ENCODE results near the gene HNRNPH2. TPM values are rescaled to one million over a fixed set of nuclear protein-coding genes. Genes with fewer than 3 reads are reported as not detected.

The HNRNPH2 gene
- total RNA-seq, result 10 to 100 TPM; 48.5 to 83.9 (median 66.2) TPM

DNA sequence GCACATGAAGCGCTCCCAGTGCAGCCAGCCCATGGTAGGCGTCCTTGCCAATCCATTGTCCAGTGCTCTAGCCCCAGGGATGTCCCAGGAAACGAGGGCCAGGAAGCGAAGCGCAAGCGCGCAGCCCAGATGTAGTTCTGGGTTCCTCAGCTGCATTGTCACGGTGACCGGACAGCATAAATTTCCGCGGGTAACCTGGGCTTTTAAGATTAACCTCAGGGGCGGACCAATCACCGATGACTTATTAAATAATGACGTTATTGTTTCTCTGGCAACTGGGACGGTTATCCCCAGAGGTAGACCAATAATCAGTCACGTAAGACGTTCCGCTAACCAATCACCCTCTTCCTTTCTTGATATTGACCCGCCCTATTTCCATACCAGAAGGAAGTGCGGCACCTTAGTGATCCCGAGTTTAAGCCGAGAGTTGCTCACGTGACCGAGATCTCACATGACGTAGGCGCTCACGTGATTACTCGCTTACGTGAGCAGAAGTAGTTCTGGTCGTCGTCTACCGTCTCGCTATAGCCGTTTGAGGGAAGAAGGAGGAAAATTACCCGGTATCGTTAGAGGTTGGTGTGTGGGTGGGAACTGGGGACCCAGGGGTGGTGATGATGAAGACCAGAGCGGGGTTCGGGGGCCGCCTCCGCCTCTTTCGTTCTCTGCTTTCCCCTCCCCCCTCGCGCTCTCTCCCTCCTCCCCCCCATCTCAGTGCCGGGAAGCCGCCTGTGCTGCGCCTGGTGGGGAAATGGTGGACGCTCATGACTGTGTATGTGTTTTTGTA, at the start of gene HNRNPH2, which contains the start of gene GLA:
HNRNPH2 (plus strand) TSS at position 475 of the 784 bp plus-strand sequence. CDS start 3,767 bp downstream, outside the sequence.
GLA (minus strand) TSS at position 178 of the 784 bp plus-strand sequence; CDS start at position 156, 22 bp downstream.
- intact Hi-C loops (cut with DNase I; ENCODE audit: low total_unique reads), result no loop called here
- DNase-seq (ENCODE audit: low spot score in 2 of 2), result peak; percentile 86 to 96

DNA sequence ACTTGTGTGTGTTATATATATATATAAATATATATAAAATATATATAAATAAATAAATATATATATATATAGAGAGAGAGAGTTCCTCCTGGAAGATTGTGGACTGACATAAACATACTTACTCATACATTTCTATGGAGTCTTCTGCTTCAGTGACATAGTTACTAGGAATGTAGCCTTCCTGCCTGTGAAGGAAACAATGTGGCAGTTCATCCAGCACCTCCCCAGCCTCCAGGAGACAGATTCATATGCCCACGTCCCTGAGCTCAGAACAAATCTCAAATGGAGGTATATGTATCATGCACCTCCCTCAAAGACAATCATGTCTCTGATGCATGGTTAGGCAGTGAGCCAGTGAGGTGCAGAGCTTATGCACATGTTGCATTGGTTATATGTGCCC, 48.1 kb upstream of the HNRNPH2 start:
- TF ChIP-seq POLR2AphosphoS5 (IDR thresholded peaks at IDR 0.05), result no peak
- no peaks in the 10 kb centered on the region for H3K36me3 ChIP-seq
- no peak overlapping the region for H3K27ac ChIP-seq
- DNase-seq (ENCODE audit: low spot score in 2 of 2), result no peak
- no peak overlapping the region for H3K4me3 ChIP-seq
- peaks cover 0 to 57% of the 10 kb centered on the region in 2 donors for H3K27me3 ChIP-seq
- no peaks in the 10 kb centered on the region for H3K9me3 ChIP-seq
- no peaks in the 10 kb centered on the region for H3K4me1 ChIP-seq
- intact Hi-C loops (cut with DNase I; ENCODE audit: low total_unique reads), result no loop called here

More for the DNA sequence above, at the start of gene HNRNPH2, which contains the start of gene GLA:
- Histone ChIP-seq H3K9me3 (no peaks in the 10 kb centered on the region), H3K4me3 (peak within 1 kb of the TSS; percentile 59 to 80 (median 60)), H3K27ac (peak within 1 kb of the TSS; percentile 94 to 97), H3K36me3 (no peaks in the 10 kb centered on the region), H3K4me1 (no peaks in the 10 kb centered on the region), H3K27me3 (peaks cover 0 to 15% of the 10 kb centered on the region in 2 donors)
- TF ChIP-seq POLR2A (IDR thresholded peaks at IDR 0.05), result peak; percentile 78
- TF ChIP-seq, protein P1, sequence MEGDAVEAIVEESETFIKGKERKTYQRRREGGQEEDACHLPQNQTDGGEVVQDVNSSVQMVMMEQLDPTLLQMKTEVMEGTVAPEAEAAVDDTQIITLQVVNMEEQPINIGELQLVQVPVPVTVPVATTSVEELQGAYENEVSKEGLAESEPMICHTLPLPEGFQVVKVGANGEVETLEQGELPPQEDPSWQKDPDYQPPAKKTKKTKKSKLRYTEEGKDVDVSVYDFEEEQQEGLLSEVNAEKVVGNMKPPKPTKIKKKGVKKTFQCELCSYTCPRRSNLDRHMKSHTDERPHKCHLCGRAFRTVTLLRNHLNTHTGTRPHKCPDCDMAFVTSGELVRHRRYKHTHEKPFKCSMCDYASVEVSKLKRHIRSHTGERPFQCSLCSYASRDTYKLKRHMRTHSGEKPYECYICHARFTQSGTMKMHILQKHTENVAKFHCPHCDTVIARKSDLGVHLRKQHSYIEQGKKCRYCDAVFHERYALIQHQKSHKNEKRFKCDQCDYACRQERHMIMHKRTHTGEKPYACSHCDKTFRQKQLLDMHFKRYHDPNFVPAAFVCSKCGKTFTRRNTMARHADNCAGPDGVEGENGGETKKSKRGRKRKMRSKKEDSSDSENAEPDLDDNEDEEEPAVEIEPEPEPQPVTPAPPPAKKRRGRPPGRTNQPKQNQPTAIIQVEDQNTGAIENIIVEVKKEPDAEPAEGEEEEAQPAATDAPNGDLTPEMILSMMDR (IDR thresholded peaks at IDR 0.05), result peak in 2 of 3 donors; percentile 19 to 45
- TF ChIP-seq POLR2AphosphoS5 (IDR thresholded peaks at IDR 0.05), result peak; percentile 90 to 99 (median 98)

- Histone ChIP-seq H3K27ac (no peak overlapping the region), H3K9me3 (no peaks in the 10 kb centered on the region), H3K4me3 (no peak overlapping the region), H3K27me3 (peaks cover 0 to 60% of the 10 kb centered on the region in 2 donors), H3K36me3 (no peaks in the 10 kb centered on the region), H3K4me1 (no peaks in the 10 kb centered on the region)
- TF ChIP-seq, protein P1 (IDR thresholded peaks at IDR 0.05), result no peak
- TF ChIP-seq POLR2AphosphoS5 (IDR thresholded peaks at IDR 0.05), result no peak
- no peak for TF ChIP-seq POLR2A (IDR thresholded peaks at IDR 0.05)
- intact Hi-C loops (cut with DNase I; ENCODE audit: low total_unique reads), result no loop called here
- no peak for DNase-seq (ENCODE audit: low spot score in 2 of 2)
Measured at GRCh38 chrX:101360390-101360789, 47.6 kb upstream of the HNRNPH2 start.

- Histone ChIP-seq H3K27me3 (peaks cover 0 to 53% of the 10 kb centered on the region in 2 donors), H3K9me3 (no peaks in the 10 kb centered on the region), H3K27ac (no peak overlapping the region), H3K36me3 (no peaks in the 10 kb centered on the region), H3K4me1 (no peaks in the 10 kb centered on the region), H3K4me3 (no peak overlapping the region)
- no peak for DNase-seq (ENCODE audit: low spot score in 2 of 2)
- TF ChIP-seq, protein P1 (IDR thresholded peaks at IDR 0.05), result no peak
- TF ChIP-seq POLR2AphosphoS5 (IDR thresholded peaks at IDR 0.05) (no peak), POLR2A (IDR thresholded peaks at IDR 0.05) (no peak)
- intact Hi-C loops (cut with DNase I; ENCODE audit: low total_unique reads), result no loop called here
Measured at GRCh38 chrX:101362116-101362515, 45.9 kb upstream of the HNRNPH2 start.

DNA sequence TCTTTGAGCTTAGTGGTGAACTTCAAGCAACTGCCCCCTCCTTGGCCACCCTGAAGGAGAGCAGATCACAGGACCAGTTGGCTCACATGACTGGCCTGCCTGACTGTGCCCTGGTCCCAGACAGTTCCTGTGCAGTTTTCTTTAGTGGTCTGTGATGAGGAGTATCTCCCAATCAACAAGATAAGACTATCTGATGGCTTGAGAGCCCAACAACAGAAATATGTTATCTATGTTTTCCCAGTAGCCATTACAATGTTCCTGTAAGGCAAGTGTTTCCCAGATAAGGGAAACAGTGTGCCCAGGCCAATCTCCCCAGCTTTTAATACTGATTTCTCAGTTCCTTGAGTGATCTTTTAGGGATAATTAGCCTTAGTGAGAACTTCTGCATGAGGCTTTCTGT, 45.3 kb upstream of the HNRNPH2 start:
- intact Hi-C loops (cut with DNase I; ENCODE audit: low total_unique reads), result no loop called here
- TF ChIP-seq POLR2A (IDR thresholded peaks at IDR 0.05) (no peak), POLR2AphosphoS5 (IDR thresholded peaks at IDR 0.05) (no peak)
- TF ChIP-seq, protein P1 (IDR thresholded peaks at IDR 0.05), result no peak
- H3K4me3 ChIP-seq, result no peak overlapping the region
- H3K4me1 ChIP-seq, result no peaks in the 10 kb centered on the region
- no peak for DNase-seq (ENCODE audit: low spot score in 2 of 2)
- no peaks in the 10 kb centered on the region for H3K36me3 ChIP-seq
- no peaks in the 10 kb centered on the region for H3K9me3 ChIP-seq
- no peak overlapping the region for H3K27ac ChIP-seq
- H3K27me3 ChIP-seq, result peaks cover 0 to 52% of the 10 kb centered on the region in 2 donors

All from breast epithelium (tissue), 4 donors.